Mesenchymal stem cell (in vitro differentiated cells and primary cell): ENCODE data around the gene DNAH2.

Experiments
- DNase-seq: peaks from one replicate; pipeline ENCODE4 v3.0.0-alpha.2; 2013
- H2AFZ ChIP-seq: one replicate; pipeline ENCODE4 v1.6.1; 2013; ENCODE audit warnings: low read depth, mild to moderate bottlenecking, control low read depth, inconsistent platforms, low read length, moderate library complexity
- H2AK5ac ChIP-seq: 2 replicates; pipeline ENCODE4 v1.6.1; 2013; ENCODE audit warnings: low read length, moderate library complexity, mild to moderate bottlenecking, inconsistent platforms; ENCODE audit not compliant: severe bottlenecking
- H2BK120ac ChIP-seq: one replicate; pipeline ENCODE4 v1.6.1; 2013; ENCODE audit warnings: low read depth, mild to moderate bottlenecking, inconsistent platforms, low read length, moderate library complexity
- H2BK12ac ChIP-seq, 2 experiments: one replicate each; pipeline ENCODE4 v1.6.1; 2013; ENCODE audit warnings: inconsistent platforms in 2 of 2, low read length in 2 of 2, mild to moderate bottlenecking in 2 of 2, moderate library complexity in 2 of 2, control low read depth in 1 of 2
- H2BK15ac ChIP-seq: one replicate; pipeline ENCODE4 v1.6.1; 2013; ENCODE audit warnings: mild to moderate bottlenecking, low read depth, inconsistent platforms; ENCODE audit not compliant: poor library complexity, severe bottlenecking
- H2BK5ac ChIP-seq: 2 replicates; pipeline ENCODE4 v1.6.1; 2013; ENCODE audit warnings: low read depth, mild to moderate bottlenecking, low read length, control low read depth, inconsistent platforms; ENCODE audit not compliant: poor library complexity, severe bottlenecking
- H3K14ac ChIP-seq, 2 experiments: one replicate each; pipeline ENCODE4 v1.6.1; 2013; ENCODE audit warnings: inconsistent platforms in 2 of 2, low read length in 2 of 2, control low read depth in 1 of 2, mild to moderate bottlenecking in 1 of 2, moderate library complexity in 1 of 2
- H3K18ac ChIP-seq, 2 experiments: one replicate each; pipeline ENCODE4 v1.6.1; 2013; ENCODE audit warnings: inconsistent platforms in 2 of 2, low read length in 2 of 2, control low read depth in 1 of 2, low read depth in 1 of 2, mild to moderate bottlenecking in 1 of 2
- H3K23ac ChIP-seq, 2 experiments: one replicate each; pipeline ENCODE4 v1.6.1; 2013; ENCODE audit warnings: inconsistent platforms in 2 of 2, low read length in 2 of 2, mild to moderate bottlenecking in 2 of 2, moderate library complexity in 2 of 2, control low read depth in 1 of 2
- H3K27ac ChIP-seq: 2 replicates; pipeline ENCODE4 v1.5.1; 2013; ENCODE audit warnings: mild to moderate bottlenecking, moderate library complexity, low read length, control low read depth, inconsistent platforms; ENCODE audit not compliant: poor library complexity, severe bottlenecking
- H3K27me3 ChIP-seq, 2 experiments: 2 replicates each; pipeline versions ENCODE4 v1.6.1 to v1.7.0; 2013; ENCODE audit warnings: low read length in 2 of 2, mild to moderate bottlenecking in 2 of 2, moderate library complexity in 2 of 2, control low read depth in 1 of 2, inconsistent platforms in 1 of 2; ENCODE audit not compliant: control insufficient read depth in 1 of 2, insufficient read depth in 1 of 2
- H3K36me3 ChIP-seq, 2 experiments: 2 replicates each; pipeline versions ENCODE4 v1.6.1 to v1.7.0; 2013; ENCODE audit warnings: low read length in 2 of 2, control low read depth in 1 of 2, inconsistent platforms in 1 of 2, low read depth in 1 of 2, mild to moderate bottlenecking in 1 of 2; ENCODE audit not compliant: insufficient read depth in 2 of 2, control insufficient read depth in 1 of 2
- H3K4ac ChIP-seq, 2 experiments: one replicate each; pipeline ENCODE4 v1.6.1; 2013; ENCODE audit warnings: inconsistent platforms in 2 of 2, low read length in 2 of 2, mild to moderate bottlenecking in 2 of 2, moderate library complexity in 2 of 2, control low read depth in 1 of 2, low read depth in 1 of 2
- H3K4me1 ChIP-seq: 2 replicates; pipeline ENCODE4 v1.6.1; 2013; ENCODE audit warnings: low read depth, low read length, control low read depth; ENCODE audit not compliant: control insufficient read depth, insufficient read depth
- H3K4me2 ChIP-seq: 2 replicates; pipeline ENCODE4 v1.6.1; 2013; ENCODE audit warnings: low read length, mild to moderate bottlenecking, inconsistent platforms; ENCODE audit not compliant: poor library complexity, severe bottlenecking
- H3K4me3 ChIP-seq, 2 experiments: 2 replicates each; pipeline versions ENCODE4 v1.5.1 to v1.7.0; 2013; ENCODE audit warnings: low read length in 2 of 2, mild to moderate bottlenecking in 2 of 2, control low read depth in 1 of 2, low read depth in 1 of 2; ENCODE audit not compliant: insufficient read depth in 1 of 2
- H3K79me1 ChIP-seq: replicated peaks from 2 replicates; pipeline ENCODE4 v1.6.1; 2013; ENCODE audit warnings: mild to moderate bottlenecking, control low read depth, low read length, inconsistent platforms; ENCODE audit not compliant: poor library complexity, severe bottlenecking
- H3K9ac ChIP-seq: 2 replicates; pipeline ENCODE4 v1.7.0; 2013; ENCODE audit warnings: mild to moderate bottlenecking, low read length, moderate library complexity
- H3K9me3 ChIP-seq: 2 replicates; pipeline ENCODE4 v1.7.0; 2013; ENCODE audit warnings: mild to moderate bottlenecking, low read length; ENCODE audit not compliant: control insufficient read depth
- H4K8ac ChIP-seq: one replicate; pipeline ENCODE4 v1.6.1; 2013; ENCODE audit warnings: inconsistent platforms, mild to moderate bottlenecking, low read length, moderate library complexity
- H4K91ac ChIP-seq: one replicate; pipeline ENCODE4 v1.6.1; 2013; ENCODE audit warnings: mild to moderate bottlenecking, low read length, inconsistent platforms
- WGBS: methylation state at CpG from one replicate; pipeline ENCODE4 v1.1.7; 2013; ENCODE audit warnings: mixed read lengths; 5-methylcytosine and 5-hydroxymethylcytosine counted together

Gene DNAH2

DNA sequence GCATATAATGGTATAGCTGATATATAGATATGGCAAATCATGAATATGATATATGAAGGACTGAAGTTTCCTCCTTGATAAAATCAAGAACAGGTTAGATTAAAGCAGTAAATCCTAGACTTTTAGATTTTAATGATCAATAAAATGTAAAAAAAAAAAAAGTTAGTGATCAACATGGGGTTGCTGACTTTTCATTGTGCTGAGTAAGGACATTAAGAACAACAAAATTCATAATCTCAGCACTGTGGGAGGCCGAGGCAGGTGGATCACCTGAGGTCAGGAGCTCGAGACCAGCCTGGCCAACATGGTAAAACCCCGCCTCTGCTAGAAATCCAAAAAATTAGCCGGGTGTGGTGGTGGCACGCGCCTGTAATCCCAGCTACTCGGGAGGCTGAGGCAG lies 160.7 kb downstream of the DNAH2 start:
- H2BK5ac ChIP-seq: no peak overlapping the region
- H3K4ac ChIP-seq: no peak overlapping the region
- no peak overlapping the region for H3K14ac ChIP-seq
- H4K91ac ChIP-seq: no peak overlapping the region
- no peak for DNase-seq
- H2AK5ac ChIP-seq: no peak overlapping the region
- H2BK15ac ChIP-seq: no peak overlapping the region
- no peaks in the 10 kb centered on the region for H3K27me3 ChIP-seq
- no peak overlapping the region for H3K9ac ChIP-seq
- peaks cover 14% of the 10 kb centered on the region for H3K79me1 ChIP-seq
- no peak overlapping the region for H3K18ac ChIP-seq
- no peak overlapping the region for H3K23ac ChIP-seq
- H3K4me2 ChIP-seq: no peak overlapping the region
- no peaks in the 10 kb centered on the region for H3K9me3 ChIP-seq
- H2AFZ ChIP-seq: no peak overlapping the region
- no peak overlapping the region for H3K27ac ChIP-seq
- no peak overlapping the region for H3K4me3 ChIP-seq
- peaks cover 4 to 70% of the 10 kb centered on the region in 2 experiments for H3K36me3 ChIP-seq
- H4K8ac ChIP-seq: no peak overlapping the region
- H2BK12ac ChIP-seq: no peak overlapping the region
- H2BK120ac ChIP-seq: no peak overlapping the region
- WGBS: 97% methylated on average over 7 of the region's 7 CpGs
- peaks cover 4% of the 10 kb centered on the region for H3K4me1 ChIP-seq

DNA sequence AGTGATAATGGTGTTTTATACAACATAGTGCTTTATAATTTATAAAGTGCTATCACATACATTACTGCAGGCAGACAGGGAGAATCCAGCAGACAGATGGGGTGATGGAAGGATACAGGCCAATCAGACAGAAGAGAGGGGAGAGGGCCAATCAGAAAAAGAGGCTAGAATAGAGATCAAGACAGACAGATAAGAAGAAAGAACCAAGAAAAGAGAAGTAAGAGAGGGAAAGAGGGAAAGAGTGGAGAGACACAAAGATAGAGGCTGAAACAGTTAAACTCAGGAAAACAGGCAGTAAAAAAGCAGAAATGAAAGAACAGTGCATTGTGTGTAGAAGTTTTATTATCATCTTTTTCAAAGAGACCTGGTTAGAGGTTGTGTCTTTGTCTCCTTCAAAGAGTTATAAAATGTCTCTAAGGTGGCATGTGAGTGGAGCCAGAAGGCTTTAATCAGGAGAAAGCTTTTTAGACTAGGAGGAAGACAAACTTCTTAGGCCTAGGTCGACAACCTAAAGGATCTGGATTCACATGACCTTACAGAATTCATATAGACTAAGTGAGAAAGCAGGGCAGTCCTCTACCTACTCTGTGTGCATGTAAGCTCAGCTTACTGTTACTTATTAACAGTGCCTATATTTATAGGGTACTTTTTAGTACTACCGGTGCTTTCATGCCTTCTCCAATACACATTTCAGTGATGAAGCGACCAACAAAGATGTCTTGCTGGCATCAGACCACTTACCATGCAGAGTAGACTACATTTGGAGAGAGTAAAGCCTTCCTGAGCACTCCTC lies 162.7 kb downstream of the DNAH2 start:
- no peaks in the 10 kb centered on the region for H3K27me3 ChIP-seq
- no peaks in the 10 kb centered on the region for H3K9me3 ChIP-seq
- H3K79me1 ChIP-seq: peaks cover 7% of the 10 kb centered on the region
- DNase-seq: no peak
- no peak overlapping the region for H2BK5ac ChIP-seq
- H2BK12ac ChIP-seq: no peak overlapping the region
- H2AK5ac ChIP-seq: no peak overlapping the region
- H3K27ac ChIP-seq: no peak overlapping the region
- no peak overlapping the region for H3K18ac ChIP-seq
- H2AFZ ChIP-seq: no peak overlapping the region
- no peak overlapping the region for H3K4me2 ChIP-seq
- H3K14ac ChIP-seq: no peak overlapping the region
- H3K4me3 ChIP-seq: no peak overlapping the region
- H3K9ac ChIP-seq: no peak overlapping the region
- WGBS: 95% methylated on average over 3 of the region's 3 CpGs
- no peak overlapping the region for H2BK15ac ChIP-seq
- peaks cover 4% of the 10 kb centered on the region for H3K4me1 ChIP-seq
- H2BK120ac ChIP-seq: no peak overlapping the region
- H4K8ac ChIP-seq: no peak overlapping the region
- no peak overlapping the region for H4K91ac ChIP-seq
- H3K23ac ChIP-seq: no peak overlapping the region
- H3K36me3 ChIP-seq: peaks cover 4 to 58% of the 10 kb centered on the region in 2 experiments
- H3K4ac ChIP-seq: no peak overlapping the region

DNA sequence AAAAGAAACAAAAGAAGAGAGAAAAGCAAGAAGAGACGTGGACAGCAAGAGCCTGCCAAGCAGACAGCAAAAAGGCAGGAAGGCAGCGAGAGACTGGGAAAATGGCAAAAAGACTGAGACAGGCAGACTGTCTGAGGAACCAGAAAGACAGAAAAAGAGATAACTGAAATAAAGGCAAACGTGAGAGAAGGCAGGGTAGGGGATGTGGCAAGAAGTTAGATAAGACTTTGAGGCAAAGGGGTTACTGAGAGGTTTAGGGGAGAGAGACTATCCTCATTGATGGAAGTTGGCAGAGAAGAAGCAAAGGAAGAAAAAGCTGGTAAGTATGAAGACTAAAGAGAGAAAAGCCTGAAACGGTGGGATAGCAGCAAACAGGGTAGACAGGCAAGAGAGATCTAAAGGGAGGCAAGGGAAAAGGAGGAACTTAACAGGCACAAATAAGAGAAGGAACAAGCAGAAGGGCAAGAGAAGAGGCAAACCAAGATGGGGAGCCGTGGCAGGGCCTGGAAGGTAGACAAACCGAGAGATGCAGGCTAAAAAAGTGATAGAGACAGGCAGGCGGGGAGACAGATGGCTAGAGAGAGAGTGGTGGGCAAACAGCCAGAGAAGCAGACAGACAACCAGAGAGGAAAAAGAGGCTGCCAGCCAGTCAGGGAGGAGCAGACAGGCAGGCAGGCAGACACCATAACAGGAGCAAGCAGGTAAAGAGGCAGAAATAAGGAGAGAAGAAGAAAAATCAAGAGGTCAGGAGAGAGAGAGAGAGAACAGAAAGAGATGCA lies 163.9 kb downstream of the DNAH2 start:
- Histone ChIP-seq H3K27ac (no peak overlapping the region), H3K27me3 (no peaks in the 10 kb centered on the region), H3K23ac (no peak overlapping the region), H3K4me3 (no peak overlapping the region), H3K4me1 (peaks cover 6% of the 10 kb centered on the region), H3K79me1 (peaks cover 7% of the 10 kb centered on the region), H2BK5ac (no peak overlapping the region), H3K18ac (no peak overlapping the region), H4K8ac (peak overlapping the region; percentile 45), H2BK15ac (no peak overlapping the region), H3K4me2 (no peak overlapping the region), H3K9ac (no peak overlapping the region), H2BK12ac (no peak overlapping the region), H2AFZ (no peak overlapping the region), H2AK5ac (no peak overlapping the region), H2BK120ac (no peak overlapping the region), H3K4ac (no peak overlapping the region), H3K9me3 (no peaks in the 10 kb centered on the region), H4K91ac (no peak overlapping the region), H3K14ac (no peak overlapping the region), H3K36me3 (peaks cover 4 to 50% of the 10 kb centered on the region in 2 experiments)
- no peak for DNase-seq
- WGBS: 85% methylated on average over 7 of the region's 7 CpGs

DNA sequence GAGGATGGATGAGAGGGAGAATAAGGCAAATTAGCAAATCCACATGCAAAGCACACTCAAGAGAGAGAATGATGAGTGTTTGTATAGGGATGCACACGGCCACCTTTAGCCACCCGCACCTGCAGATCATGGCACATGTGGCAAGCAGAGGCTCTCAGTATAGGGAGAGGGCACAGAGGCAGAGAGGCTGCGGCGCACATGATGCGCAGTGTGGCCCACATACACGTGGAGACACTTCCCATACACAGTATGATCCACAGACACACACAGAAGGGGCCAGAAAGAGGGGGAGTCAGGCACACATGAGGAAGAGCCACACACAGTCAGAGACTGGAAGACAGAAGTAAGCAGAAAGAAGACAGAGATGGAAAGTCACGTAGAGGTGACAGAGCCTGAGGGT lies 164.5 kb downstream of the DNAH2 start:
- 100% methylated on average over 3 of the region's 7 CpGs for WGBS
- H3K79me1 ChIP-seq: peaks cover 7% of the 10 kb centered on the region
- H3K14ac ChIP-seq: peak overlapping the region in 1 of 2 experiments; percentile 35
- no peaks in the 10 kb centered on the region for H3K9me3 ChIP-seq
- no peak overlapping the region for H2AFZ ChIP-seq
- H3K27ac ChIP-seq: no peak overlapping the region
- H4K8ac ChIP-seq: no peak overlapping the region
- H2BK120ac ChIP-seq: no peak overlapping the region
- no peak overlapping the region for H2BK5ac ChIP-seq
- H3K36me3 ChIP-seq: peaks cover 4 to 50% of the 10 kb centered on the region in 2 experiments
- H3K4me2 ChIP-seq: no peak overlapping the region
- H2BK15ac ChIP-seq: no peak overlapping the region
- no peak overlapping the region for H3K9ac ChIP-seq
- H3K27me3 ChIP-seq: no peaks in the 10 kb centered on the region
- no peak overlapping the region for H3K4ac ChIP-seq
- no peak for DNase-seq
- H2BK12ac ChIP-seq: no peak overlapping the region
- no peak overlapping the region for H4K91ac ChIP-seq
- peak overlapping the region in 1 of 2 experiments; percentile 9 for H3K23ac ChIP-seq
- no peak overlapping the region for H2AK5ac ChIP-seq
- H3K18ac ChIP-seq: peak overlapping the region in 1 of 2 experiments; percentile 13
- H3K4me3 ChIP-seq: no peak overlapping the region
- peaks cover 6% of the 10 kb centered on the region for H3K4me1 ChIP-seq
